Activated naive CD4-positive, alpha-beta T cell treated with anti-CD3 and anti-CD28 coated beads, Interleukin-2, amount 50 U/mL, for 24 hours (primary cell): ENCODE measurements around the gene LY9.
"Not testable (repeated sequence)": the region's sequence is repeated elsewhere in the genome, so short reads cannot be mapped to it uniquely, and the experiment has no call there.

Experiments
- H3K27ac Mint-ChIP-seq: one replicate; pipeline ENCODE4 v1.8.0; 2021; ENCODE audit warnings: mild to moderate bottlenecking, mixed read lengths
- H3K27me3 Mint-ChIP-seq: one replicate; pipeline ENCODE4 v1.8.0; 2021; ENCODE audit warnings: mixed read lengths
- H3K36me3 Mint-ChIP-seq: one replicate; pipeline ENCODE4 v1.8.0; 2021; ENCODE audit warnings: mixed read lengths
- H3K4me1 Mint-ChIP-seq: one replicate; pipeline ENCODE4 v1.8.0; 2021; ENCODE audit warnings: mixed read lengths
- H3K4me3 Mint-ChIP-seq: one replicate; pipeline ENCODE4 v1.8.0; 2021; ENCODE audit warnings: mild to moderate bottlenecking, mixed read lengths
- H3K9me3 Mint-ChIP-seq: one replicate; pipeline ENCODE4 v1.8.0; 2021; ENCODE audit warnings: mixed read lengths

The LY9 gene

GRCh38 chr1:160781914-160782689, 13.9 kb upstream of the LY9 start:
- Mint-ChIP-seq H3K9me3 (no peaks in the 10 kb centered on the region), H3K27ac (peak overlapping the region; percentile 2), H3K27me3 (no peaks in the 10 kb centered on the region), H3K4me1 (peaks cover 14% of the 10 kb centered on the region), H3K36me3 (no peaks in the 10 kb centered on the region), H3K4me3 (peak overlapping the region; percentile 42)

DNA sequence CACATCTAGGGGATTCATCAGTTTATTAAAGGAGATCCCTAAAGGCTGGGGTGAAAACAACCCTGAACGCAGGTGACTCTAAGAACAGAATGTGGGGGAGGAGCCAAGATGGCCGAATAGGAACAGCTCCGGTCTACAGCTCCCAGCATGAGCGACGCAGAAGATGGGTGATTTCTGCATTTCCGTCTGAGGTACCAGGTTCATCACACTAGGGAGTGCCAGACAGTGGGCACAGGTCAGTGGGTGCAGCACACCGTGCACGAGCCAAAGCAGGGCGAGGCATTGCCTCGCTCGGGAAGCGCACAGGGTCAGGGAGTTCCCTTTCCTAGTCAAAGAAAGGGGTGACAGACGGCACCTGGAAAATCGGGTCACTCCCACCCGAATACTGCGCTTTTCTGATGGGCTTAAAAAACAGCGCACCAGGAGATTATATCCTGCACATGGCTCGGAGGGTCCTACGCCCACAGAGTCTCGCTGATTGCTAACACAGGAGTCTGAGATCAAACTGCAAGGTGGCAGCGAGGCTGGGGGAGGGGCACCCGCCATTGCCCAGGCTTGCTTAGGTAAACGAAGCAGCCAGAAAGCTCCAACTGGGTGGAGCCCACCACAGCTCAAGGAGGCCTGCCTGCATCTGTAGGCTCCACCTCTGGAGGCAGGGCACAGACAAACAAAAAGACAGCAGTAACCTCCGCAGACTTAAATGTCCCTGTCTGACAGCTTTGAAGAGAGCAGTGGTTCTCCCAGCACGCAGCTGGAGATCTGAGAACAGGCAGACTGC, 12.8 kb upstream of the LY9 start:
- not testable (repeated sequence) for H3K36me3 Mint-ChIP-seq, H3K27me3 Mint-ChIP-seq, H3K9me3 Mint-ChIP-seq, H3K4me3 Mint-ChIP-seq, H3K27ac Mint-ChIP-seq, H3K4me1 Mint-ChIP-seq

- peaks cover 6% of the 10 kb centered on the region for H3K4me1 Mint-ChIP-seq
- peak overlapping the region; percentile 55 for H3K27ac Mint-ChIP-seq
- H3K36me3 Mint-ChIP-seq: no peaks in the 10 kb centered on the region
- H3K4me3 Mint-ChIP-seq: no peak overlapping the region
- H3K9me3 Mint-ChIP-seq: no peaks in the 10 kb centered on the region
- no peaks in the 10 kb centered on the region for H3K27me3 Mint-ChIP-seq
Measured at GRCh38 chr1:160789051-160789701, 6.8 kb upstream of the LY9 start.

- Mint-ChIP-seq H3K36me3 (no peaks in the 10 kb centered on the region), H3K9me3 (no peaks in the 10 kb centered on the region), H3K27ac (no peak overlapping the region)
Measured at GRCh38 chr1:160789702-160790611, 6.0 kb upstream of the LY9 start.

DNA sequence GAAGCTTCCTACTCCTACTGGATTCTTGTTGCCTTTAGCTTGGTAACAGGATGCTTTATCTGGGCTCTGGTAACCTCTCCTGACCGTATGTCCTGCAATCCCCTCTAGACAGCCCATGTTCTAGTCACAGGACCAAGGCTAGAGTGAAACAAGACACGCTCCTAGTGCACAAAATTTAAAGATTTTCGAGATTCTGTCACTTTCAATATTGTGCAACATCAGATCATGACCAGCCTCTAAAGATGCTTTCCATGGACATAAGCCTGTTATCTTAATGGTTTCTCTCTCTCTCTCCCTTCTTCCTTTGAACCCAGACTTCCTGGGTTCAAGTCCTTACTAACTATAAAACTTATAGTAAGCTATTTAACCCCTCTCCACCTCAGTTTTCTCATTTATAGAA, 1.6 kb upstream of the LY9 start:
- no peaks in the 10 kb centered on the region for H3K9me3 Mint-ChIP-seq
- peaks cover 42% of the 10 kb centered on the region for H3K4me1 Mint-ChIP-seq
- H3K27me3 Mint-ChIP-seq: no peaks in the 10 kb centered on the region
- H3K36me3 Mint-ChIP-seq: peaks cover 5% of the 10 kb centered on the region
- H3K4me3 Mint-ChIP-seq: no peak overlapping the region
- H3K27ac Mint-ChIP-seq: peak overlapping the region; percentile 80

More at GRCh38 chr1:160789702-160790611, 6.0 kb upstream of the LY9 start:
- Mint-ChIP-seq H3K4me3 (no peak overlapping the region), H3K4me1 (peaks cover 6% of the 10 kb centered on the region), H3K27me3 (no peaks in the 10 kb centered on the region)

GRCh38 chr1:160797271-160797709, 1.3 kb downstream of the LY9 start:
- no peaks in the 10 kb centered on the region for H3K9me3 Mint-ChIP-seq
- H3K36me3 Mint-ChIP-seq: peaks cover 18% of the 10 kb centered on the region
- no peaks in the 10 kb centered on the region for H3K27me3 Mint-ChIP-seq
- H3K4me3 Mint-ChIP-seq: peak overlapping the region; percentile 92
- peaks cover 59% of the 10 kb centered on the region for H3K4me1 Mint-ChIP-seq
- peak overlapping the region; percentile 97 for H3K27ac Mint-ChIP-seq

DNA sequence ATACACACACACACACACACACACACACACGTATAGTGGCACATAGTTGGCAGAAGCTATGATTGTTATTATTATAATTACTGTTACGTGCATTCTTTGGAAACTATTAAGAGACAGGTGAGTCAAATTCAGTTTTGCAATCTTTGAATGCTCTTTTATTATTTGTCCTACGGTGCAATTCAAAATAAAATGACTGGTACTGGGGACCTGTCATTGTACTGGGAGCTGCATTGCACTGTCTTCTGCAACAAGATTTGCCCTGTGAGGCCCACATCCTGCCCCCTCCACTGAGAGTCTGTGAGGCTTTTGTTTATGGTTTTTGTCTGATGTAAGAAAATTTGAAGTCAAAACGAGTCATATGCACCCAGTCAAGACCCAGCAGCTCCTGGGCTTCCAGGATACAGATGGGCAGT, 1.9 kb downstream of the LY9 start:
- H3K27me3 Mint-ChIP-seq: no peaks in the 10 kb centered on the region
- peak overlapping the region; percentile 97 for H3K27ac Mint-ChIP-seq
- no peaks in the 10 kb centered on the region for H3K9me3 Mint-ChIP-seq
- H3K4me3 Mint-ChIP-seq: peak overlapping the region; percentile 92
- H3K36me3 Mint-ChIP-seq: peaks cover 21% of the 10 kb centered on the region
- peaks cover 64% of the 10 kb centered on the region for H3K4me1 Mint-ChIP-seq

DNA sequence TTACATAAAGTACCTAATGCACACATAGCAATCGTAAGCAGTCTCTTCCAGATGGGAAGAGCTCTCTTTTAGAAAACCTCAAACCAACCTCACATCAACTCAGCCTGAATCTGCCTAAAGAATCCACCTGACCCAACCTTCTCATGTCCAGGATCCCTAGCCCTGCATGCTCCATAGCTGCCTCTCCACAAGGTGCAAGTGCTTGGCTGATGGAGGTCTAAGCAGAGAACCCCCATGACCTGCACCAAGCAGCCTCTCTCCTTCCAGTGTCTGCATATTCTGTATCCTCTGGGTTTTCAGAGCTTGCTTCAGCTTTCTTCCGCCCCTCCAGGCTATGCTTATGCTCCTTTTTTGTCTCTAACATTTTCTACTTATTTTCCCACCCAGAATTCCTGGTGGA, 2.5 kb downstream of the LY9 start:
- Mint-ChIP-seq H3K36me3 (peaks cover 21% of the 10 kb centered on the region), H3K4me1 (peaks cover 68% of the 10 kb centered on the region), H3K4me3 (peak overlapping the region; percentile 92), H3K27ac (peak overlapping the region; percentile 97), H3K27me3 (no peaks in the 10 kb centered on the region), H3K9me3 (no peaks in the 10 kb centered on the region)

- Mint-ChIP-seq H3K36me3 (peaks cover 28% of the 10 kb centered on the region), H3K9me3 (no peaks in the 10 kb centered on the region), H3K27ac (peak overlapping the region; percentile 97), H3K4me1 (peaks cover 79% of the 10 kb centered on the region), H3K4me3 (peak overlapping the region; percentile 92), H3K27me3 (no peaks in the 10 kb centered on the region)
Measured at GRCh38 chr1:160799641-160800040, 3.7 kb downstream of the LY9 start.

DNA sequence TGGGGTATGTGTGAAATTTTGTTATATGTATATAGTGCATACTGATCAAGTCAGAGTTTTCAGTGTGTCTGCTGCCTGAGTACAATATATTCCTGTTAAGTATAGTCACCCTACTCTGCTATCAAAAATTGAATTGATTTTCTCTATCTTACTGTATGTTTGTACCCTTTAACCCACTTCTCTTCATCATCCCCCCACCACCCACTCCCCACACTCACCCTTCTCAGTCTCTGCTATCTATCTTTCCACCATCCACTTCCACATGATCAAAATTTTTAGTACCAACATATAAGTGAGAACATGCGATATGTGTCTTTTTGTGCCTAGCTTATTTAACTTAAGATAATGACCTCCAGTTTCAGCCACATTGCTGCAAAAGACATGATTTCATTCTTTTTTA, 4.2 kb downstream of the LY9 start:
- no peaks in the 10 kb centered on the region for H3K27me3 Mint-ChIP-seq
- no peaks in the 10 kb centered on the region for H3K9me3 Mint-ChIP-seq
- peaks cover 84% of the 10 kb centered on the region for H3K4me1 Mint-ChIP-seq
- peak overlapping the region; percentile 97 for H3K27ac Mint-ChIP-seq
- H3K36me3 Mint-ChIP-seq: peaks cover 33% of the 10 kb centered on the region
- H3K4me3 Mint-ChIP-seq: peak overlapping the region; percentile 92

GRCh38 chr1:160800645-160801408, 4.9 kb downstream of the LY9 start:
- Mint-ChIP-seq H3K4me1 (peaks cover 84% of the 10 kb centered on the region), H3K4me3 (peak overlapping the region; percentile 92), H3K36me3 (peaks cover 36% of the 10 kb centered on the region), H3K27ac (peak overlapping the region; percentile 85), H3K27me3 (no peaks in the 10 kb centered on the region), H3K9me3 (peaks cover 1% of the 10 kb centered on the region)

- peaks cover 46% of the 10 kb centered on the region for H3K36me3 Mint-ChIP-seq
- H3K27ac Mint-ChIP-seq: peak overlapping the region; percentile 85
- peaks cover 88% of the 10 kb centered on the region for H3K4me1 Mint-ChIP-seq
- H3K9me3 Mint-ChIP-seq: peaks cover 12% of the 10 kb centered on the region
- H3K27me3 Mint-ChIP-seq: no peaks in the 10 kb centered on the region
- H3K4me3 Mint-ChIP-seq: peak overlapping the region; percentile 92
Measured at GRCh38 chr1:160801836-160802580, 6.0 kb downstream of the LY9 start.

GRCh38 chr1:160806109-160806665, 10.2 kb downstream of the LY9 start:
- peaks cover 15% of the 10 kb centered on the region for H3K9me3 Mint-ChIP-seq
- peaks cover 42% of the 10 kb centered on the region for H3K36me3 Mint-ChIP-seq
- H3K27ac Mint-ChIP-seq: peak overlapping the region; percentile 91
- peaks cover 86% of the 10 kb centered on the region for H3K4me1 Mint-ChIP-seq
- H3K4me3 Mint-ChIP-seq: peak overlapping the region; percentile 56
- H3K27me3 Mint-ChIP-seq: no peaks in the 10 kb centered on the region
